Measurements from ENCODE around the gene RMDN2.
"Not testable (repeated sequence)": the region's sequence is repeated elsewhere in the genome, so short reads cannot be mapped to it uniquely, and the experiment has no call there.

Gene RMDN2

DNA sequence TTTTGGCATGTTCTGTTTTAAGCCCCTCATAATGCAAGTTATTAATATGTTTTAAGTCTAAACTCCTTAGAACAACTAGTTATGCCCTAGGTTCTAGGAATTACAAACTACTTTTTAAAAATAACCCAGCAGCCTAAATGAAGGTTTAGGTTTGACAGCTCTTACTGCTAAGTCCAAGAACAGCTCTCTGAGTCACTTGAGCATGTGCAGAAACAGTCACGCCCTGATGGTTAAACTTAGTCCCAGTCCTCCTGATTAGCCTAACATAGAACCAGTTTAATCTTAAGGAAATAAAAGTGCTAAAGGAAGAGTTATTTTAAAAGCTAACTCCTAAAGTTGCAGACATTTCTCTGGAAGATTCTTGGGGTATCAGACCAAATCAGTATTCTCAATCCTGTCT is 72.5 kb downstream of the RMDN2 start:
- DNase-seq: no peak

DNA sequence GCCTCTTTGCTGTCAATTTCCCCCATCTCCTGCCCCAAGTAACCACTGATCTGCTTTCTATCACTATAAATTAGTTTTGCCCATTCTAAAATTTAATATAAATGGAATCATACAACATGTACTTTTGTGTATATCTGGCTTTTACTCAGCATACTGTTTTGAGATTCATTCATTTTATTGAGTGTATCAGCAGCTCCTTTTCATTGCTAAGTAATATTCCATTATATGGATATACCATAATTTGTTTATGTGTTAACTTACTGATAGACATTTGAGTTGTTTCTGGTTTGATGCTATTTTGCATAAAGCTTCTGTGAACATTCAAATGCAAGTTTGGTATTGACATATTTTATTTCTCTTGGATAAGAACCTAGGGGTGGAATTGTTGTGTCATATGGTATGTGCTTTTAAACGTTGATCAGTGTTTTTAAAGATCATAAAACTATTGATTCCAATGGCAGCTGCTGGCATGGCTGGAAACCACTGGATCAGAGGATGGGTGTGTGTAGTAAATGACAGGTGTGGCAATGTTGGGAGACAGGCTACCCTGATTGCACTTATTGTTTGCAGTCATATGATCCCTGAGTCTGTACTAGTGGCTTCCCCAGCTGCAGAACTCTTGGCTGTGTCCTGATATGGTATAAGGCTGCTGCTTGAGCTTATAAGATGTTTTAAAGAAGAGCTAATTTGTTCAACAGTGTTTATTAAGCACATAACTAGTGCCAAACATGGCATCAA is 75.6 kb downstream of the RMDN2 start:
- DNase-seq: no peak

DNA sequence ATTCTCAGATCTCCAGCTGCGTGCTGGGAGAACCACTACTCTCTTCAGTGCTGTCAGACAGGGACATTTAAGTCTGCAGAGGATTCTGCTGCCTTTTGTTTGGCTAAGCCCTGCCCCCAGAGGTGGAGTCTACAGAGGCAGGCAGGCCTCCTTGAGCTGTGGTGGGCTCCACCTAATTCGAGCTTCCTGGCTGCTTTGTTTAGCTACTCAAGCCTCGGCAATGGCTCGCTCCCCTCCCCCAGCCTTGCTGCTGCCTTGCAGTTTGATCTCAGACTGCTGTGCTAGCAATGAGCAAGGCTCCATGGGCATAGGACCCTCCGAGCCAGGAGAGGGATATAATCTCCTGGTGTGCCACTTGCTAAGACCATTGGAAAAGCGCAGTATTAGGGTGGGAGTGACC is 85.1 kb downstream of the RMDN2 start:
- DNase-seq: not testable (repeated sequence)

DNA sequence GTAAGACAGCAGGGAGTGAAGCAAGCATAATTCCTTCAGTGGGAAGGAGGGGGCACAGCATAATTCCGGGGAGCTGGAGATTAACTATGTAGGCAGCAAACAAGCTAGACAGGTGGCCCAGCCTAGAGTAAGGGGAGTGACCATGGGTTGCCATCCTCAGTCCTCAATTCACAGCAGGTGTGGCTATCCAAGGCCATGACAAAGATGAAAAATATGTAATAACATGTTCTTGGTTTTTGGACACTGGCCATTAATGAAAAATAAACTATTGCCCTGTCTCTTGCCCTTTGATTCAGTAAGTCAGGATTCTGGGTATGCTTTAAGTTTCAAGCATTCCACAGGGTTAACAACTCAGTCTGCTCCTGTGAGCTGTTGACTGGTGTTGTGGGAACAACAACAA is 85.9 kb downstream of the RMDN2 start:
- no peak for DNase-seq

DNA sequence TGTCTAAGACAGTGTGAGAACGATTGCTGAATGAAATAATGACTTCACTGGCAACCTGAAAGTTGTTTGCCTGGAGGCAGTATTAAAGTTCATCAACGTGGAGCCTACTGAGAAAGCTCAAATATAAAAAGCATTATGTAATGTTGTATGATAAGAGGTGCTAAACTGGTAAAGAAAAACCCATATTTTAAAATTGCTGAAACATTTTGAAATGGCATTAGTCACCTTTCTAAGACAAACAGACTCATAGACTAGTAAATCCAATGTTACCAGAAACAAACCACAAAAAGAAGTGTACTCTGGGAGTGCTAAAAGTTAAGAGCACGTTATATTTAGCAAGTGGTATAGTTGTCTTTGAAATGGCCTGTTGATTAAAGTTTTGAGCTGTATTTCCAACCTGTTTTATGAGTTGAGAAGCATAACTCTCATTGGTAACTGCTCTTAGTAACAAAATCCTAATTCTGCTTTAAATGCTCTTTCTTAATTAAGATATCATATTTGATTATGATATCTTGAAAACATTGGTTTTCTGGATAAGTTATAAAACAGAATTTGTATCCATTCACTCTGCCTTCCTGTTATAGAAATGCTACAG is 88.2 kb downstream of the RMDN2 start:
- DNase-seq: no peak

DNA sequence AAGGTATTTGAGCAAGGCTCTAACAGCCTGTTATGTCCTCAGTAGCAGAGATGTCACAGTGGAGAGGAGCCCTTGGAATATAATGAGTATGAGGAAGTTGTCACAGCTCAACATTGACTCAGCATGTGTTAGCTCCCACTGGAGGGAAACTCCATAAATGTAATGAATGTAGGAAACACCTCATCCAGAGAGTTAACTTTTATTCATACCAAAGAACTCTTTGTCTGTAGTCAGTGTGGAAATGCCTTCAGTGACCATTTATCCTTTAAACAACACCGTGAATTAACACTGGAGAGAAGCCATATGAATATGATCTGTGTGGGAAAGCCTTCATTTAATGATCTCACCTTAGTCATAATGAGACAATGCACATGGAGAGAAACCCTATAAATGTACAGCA is 91.1 kb downstream of the RMDN2 start:
- no peak for DNase-seq

DNA sequence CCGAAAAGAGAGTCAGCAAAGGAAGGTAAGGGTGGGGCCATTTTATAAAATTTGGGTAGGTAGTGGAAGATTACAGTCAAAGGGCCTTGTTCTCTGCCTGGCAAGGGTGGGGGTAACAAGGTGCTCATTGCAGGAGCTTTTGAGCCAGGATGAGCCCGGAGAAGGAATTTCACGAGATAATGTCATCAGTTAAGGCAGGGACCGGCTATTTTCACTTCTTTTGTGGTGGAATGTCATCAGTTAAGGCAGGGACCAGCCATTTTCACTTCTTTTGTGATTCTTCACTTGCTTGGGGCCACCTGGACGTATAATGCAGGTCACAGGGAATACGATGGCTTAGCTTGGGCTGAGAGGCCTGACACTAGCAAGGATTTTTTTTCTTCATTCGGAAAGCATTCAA is 92.7 kb downstream of the RMDN2 start:
- no peak for DNase-seq

DNA sequence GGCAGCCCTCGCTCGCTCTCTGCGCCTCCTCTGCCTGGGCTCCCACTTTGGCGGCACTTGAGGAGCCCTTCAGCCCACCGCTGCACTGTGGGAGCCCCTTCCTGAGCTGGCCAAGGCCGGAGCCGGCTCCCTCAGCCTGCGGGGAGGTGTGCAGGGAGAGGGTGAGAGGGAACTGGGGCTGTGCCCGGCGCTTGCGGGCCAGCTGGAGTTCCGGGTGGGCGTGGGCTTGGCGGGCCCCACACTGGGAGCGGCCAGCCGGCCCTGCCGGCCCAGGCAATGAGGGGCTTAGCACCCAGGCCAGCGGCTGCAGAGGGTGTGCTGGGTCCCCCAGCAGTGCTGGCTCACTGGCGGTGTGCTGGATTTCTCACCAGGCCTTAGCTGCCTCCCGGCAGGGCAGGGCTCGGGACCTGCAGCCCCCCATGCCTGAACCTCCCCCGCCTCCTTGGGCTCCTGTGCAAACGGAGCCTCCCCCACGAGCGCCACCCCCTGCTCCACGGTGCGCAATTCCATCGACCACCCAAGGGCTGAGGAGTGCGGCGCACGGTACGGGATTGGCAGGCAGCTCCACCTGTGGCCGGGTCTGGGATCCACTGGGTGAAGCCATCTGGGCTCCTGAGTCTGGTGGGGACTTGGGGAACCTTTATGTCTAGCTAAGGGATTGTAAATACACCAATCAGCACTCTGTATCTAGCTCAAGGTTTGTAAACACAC is 95.4 kb downstream of the RMDN2 start:
- not testable (repeated sequence) for DNase-seq

DNA sequence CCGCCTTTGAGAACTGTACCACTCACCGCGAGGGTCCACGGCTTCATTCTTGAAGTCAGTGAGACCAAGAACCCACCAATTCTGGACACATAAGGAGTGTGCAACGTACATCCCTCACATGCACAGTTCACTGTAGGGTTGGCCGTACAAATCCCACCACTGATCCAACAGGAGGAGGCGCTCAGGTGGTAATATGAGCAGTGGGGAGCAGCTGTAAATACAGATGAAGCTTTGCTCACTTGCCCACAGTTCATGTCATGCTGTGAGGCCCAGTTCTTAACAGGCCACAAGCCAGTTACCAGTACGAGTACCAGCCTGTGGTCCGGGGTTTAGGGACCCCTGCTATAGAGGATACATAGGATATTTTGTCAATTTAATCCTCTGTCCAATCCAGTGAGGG is 96.5 kb downstream of the RMDN2 start:
- DNase-seq: no peak

DNA sequence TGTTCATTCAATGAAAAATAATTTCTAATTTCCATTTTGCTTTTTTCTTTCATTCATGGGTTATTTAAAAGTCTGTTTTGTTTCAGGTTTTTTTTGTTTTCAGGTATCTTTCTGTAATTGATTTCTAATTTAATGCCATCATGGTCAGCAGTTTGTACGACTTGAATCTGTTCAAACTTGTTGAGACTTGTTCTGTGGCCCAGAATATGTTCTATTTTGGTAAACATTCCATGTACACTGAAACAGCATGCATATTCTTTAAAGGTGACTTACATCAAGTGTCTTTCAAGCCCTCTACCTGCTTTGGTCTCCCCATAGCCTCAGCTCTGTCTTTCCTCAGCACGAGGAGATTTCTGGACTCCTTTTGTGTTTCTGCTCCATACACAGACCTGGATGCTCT is 101.8 kb downstream of the RMDN2 start:
- DNase-seq: no peak

DNA sequence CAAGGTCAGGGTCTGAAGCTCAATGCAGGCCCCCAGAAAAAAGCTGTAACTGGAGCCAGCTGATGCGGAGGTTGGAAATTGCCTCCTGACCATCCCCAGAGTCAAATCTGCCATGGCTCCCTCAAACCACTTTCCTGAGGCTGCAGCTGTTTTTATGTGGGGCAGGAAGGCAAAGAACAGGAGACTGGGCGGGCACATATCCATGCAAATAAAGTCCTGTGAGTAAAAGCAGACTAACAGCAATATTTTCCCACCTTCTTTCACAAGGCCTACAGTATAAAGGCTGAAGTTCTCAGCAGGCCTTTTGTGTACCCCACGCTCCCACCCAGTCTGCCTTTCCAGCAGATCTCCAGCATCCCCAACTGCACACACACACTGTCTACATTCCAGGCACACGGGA is 103.7 kb downstream of the RMDN2 start:
- no peak for DNase-seq

DNA sequence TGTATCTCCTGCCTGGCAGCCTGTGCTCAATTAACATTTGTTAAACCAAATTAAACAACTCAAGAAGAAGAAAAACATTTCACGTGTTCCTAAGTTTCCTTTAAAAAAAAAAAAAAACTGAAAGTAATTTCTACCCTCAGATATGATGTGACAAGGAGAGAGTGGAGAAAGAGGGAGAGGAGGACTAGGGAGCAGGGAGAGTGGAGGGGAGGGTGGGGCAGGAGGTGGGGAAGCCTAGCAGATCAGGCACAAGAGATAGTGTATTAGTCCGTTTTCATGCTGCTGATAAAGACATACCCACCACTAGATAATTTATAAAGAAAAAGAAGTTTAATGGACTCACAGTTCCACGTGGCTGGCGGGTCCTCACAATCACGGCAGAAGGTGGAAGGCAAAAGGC is 104.4 kb downstream of the RMDN2 start:
- DNase-seq: no peak

DNA sequence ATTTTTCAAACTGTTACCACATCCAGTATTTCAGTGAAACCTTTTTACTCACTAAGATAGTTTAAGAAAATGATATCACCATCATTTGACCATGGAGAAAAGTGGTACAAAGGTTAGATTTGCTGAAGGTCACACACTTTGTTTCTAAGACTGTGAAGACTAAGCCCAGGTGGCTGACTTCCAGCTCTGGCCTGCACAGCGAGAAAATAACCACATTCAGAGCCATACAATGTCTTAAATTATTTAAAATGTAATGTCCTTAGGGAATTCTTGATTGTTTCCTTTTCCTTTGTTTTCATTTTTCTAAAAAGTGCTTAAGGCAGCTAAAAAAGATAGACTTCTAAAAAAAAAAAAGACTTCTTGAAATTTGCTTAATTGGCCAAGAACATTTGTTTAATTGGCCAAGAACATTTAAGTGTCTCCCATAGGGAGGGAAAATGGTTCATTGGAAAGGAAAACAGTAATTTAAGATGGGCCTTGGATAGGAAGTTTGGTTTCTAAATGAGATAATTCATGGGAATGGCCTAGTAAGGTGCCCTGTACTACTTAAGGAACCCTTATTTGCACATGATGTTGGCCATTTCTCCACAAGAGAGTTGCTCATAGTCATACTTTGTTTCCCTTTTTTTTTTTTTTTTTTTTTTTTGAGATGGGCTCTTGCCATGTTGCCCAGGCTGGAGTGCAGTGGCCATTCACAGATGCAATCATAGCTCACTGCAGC is 105.7 kb downstream of the RMDN2 start:
- no peak for DNase-seq

DNA sequence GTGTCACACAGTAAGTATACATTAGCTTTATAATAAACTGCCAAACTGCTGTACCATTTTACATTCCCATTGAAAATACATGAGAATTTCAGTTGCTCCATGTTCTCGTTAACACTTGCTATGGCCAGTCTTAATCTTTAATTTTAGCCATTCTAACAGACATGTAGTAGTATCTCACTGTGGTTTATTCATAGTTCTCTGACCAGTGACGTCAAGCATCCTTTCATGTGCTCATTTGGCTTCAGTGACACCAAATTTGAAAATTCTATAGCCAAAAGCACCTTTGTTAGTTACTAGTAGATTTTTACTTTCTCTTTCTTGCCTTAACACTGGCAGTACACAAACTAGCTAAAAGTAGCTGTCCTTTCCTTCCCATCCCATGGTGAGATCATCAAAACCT is 107.9 kb downstream of the RMDN2 start:
- DNase-seq: no peak

DNA sequence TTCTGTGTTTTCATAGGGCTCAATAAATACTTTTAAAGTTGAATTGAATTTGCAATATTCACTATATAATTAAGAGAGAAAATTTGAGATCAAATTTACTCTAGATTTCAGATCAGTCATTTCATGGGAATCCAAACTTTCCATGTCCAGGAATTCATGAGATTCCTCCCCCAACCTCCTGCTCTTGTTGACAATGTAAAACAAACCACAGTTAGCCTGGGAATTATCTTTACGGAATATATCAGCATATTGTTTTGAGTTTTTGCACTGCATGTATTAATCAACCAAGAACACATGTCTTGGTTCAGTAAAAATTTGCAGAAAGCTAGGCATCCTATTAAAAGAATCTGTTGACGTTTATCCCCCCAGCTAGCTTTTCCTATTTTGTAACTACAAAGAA is 108.6 kb downstream of the RMDN2 start:
- DNase-seq: no peak

DNA sequence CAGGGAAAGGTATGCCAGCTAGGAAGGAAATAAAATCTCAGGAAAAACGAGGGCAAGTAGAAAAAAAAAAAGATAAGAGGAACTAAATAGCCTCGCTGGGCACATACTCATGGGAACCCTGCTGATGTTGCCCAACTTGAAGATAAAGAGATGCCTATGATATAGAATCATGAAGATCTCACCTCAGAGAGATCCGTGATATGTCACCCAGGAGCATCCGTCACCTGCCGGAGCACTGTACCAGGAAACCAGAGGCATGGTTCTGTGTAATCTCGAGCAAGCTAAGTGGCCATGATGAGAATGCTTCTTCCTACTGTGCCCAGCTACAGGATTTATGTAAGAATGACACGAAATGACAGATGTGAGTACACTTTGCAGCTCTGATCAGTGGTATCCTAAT is 110.9 kb downstream of the RMDN2 start:
- no peak for DNase-seq

DNA sequence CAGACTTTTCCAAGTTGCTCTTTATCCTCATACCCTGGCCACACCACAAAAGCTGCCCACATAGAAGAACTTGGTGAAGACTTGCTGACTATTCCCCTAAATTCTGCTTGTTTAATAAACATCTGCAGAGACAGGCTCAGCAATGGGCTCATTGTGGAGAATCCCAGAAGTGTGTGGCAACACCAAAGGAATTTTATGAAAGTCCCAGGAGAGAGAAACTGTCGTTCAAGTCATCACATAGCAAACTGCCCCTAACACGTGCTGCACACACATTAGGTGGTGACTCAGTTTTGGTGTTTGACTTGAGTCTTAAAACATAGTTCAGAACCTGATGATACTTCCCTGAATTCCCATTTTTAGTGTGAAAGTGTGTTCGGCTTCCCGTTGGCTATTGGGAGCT is 112.2 kb downstream of the RMDN2 start:
- no peak for DNase-seq

DNA sequence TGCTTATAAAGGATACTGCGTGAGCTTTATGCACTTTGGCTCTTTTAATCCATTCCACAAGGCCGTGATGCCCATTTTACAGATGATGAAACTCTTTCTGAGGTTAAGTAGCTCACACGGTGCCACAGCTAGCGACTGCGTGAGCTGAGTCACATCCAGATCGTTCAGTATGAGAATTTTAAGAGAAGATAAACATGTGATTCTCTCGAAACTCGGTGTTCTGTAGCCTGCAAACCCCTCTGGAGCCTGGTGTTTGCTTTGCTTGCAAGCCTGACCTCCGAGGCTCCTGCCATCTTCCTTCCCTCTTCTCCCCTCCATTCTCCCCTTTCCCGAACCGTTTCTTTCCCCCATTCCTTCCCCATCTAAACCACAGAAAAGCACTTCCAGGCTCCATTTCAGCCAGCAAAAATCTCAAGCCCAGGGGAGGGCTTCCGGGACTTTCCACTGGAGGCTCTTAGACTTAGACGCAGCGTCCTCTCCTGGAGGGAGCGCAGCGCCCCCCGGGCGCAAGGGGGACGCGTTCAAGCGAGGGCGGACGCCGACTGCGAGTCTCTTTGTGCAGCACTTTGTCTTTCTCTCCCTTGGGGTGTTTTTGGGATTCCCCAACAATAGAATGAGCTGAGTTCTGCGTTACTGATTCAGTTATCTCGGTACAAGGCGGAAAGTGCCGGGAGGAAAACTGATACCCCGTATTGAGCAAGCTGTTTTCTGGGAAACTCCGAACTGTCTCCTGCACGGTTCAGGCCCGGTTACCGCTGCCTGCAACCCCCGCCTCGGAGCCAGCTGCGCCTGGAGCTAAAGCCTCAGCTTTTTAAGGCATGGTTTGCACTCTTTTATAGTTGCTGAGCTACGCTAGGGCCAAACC is 112.9 kb downstream of the RMDN2 start:
- peak; percentile 31 for DNase-seq

DNA sequence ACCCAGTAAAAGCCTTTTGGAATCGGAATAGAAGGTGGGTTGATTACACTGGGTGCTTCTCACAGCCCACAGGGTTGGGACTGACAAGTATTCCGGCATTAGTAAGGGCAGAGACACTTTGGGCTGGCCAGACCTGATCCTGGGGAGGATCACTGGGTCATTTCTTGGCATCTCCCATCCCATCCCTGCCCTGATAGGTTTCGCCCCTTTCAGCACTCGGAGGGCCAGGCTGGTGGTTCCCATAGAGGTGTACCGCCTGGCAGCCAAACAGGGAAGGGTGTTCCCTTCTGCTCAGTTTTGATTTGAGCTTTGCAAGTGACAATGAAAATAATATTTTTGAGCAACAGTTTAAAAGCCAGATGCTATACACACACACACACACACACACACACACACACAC is 113.6 kb downstream of the RMDN2 start:
- no peak for DNase-seq

DNA sequence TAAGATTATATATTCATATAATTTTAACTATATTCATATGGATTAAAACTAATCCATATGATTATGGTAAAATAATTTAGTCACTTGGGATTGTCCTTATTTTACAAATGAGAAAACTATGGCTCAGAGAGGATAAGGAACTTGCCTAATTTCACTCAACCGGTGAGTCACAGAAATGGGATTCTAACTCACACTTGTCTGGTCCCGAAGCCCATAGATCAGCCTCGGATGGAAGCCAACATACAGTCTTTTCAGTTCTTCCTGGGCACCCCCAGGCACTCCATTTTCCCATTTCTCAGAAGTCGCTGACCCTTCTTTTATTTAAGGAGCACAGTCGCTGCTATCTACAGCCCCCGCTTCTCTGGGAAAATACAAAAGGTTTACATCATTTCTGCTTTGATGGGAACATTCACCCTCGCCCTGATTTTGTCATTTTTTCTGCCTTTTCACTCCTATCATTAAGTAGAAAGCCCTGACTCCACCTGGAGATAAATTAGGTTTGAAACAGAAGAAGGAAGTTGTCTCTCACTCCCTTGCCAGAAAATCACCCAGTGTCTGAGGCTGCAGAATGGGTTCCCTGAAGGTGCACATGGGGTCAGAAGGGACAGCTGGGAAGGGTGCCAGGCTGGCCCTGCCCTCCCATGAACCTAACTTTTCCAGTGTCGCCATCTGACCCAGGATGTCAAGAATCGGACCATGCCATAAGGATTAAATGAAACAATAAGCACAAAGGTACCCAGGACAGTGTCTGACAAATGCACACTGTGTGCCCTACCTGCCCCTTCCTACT is 114.2 kb downstream of the RMDN2 start:
- DNase-seq: no peak

DNA sequence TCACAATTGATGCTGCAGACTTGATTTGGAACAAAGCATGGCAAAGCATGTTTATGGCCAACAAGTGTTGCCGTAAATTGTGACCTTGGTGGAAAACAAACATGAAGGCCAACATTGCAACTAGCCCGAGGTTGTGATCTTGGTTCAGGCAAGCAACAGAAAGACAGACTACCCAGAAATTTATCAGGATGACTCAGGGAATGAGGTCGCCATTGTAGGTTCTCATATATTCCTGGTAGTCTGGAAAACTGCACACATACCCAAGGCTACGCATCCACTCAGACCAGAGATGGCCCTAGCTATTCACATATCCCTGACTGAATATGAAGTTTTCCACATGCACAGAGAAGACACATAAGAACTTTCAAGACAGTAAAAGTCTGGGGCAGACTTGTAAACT is 120.7 kb downstream of the RMDN2 start:
- DNase-seq: no peak

DNA sequence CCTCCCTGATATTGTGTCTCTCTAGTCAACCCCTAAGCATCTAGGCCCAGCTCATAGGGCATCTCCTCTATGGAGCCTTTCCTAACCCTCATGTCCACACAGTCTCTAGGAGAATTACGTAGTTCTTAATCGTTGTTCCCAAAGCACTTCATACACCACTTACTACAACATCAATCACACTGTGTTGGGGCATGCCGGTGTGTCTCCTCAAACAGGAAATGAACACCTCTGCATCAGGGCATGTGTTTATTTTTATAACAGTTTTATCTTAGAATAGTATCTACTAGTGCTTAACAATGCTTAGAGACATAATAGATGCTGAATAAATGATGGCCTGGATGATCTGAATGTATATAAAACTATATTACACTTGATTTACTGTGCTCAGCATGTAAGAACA is 131.1 kb downstream of the RMDN2 start:
- DNase-seq: no peak

Data from DMS 273 treated with DMSO at 0.1 percent for 48 hours (cell line).